GM19372 (cell line): ENCODE measurements around the gene ZNF175.
A peak's percentile ranks its signal among the peaks of the same experiment; 100 is the strongest.

Experiments used
- ATAC-seq: cut with Tn5 transposase; IDR thresholded peaks from one replicate; pipeline ENCODE4 v1.9.1; 2021; ENCODE audit warnings: mild to moderate bottlenecking, low read depth, moderate library complexity; ENCODE audit not compliant: unreplicated experiment

ZNF175 gene

GRCh38 chr19:51570962-51571575 is at the start of gene ZNF175:
TSS of gene ZNF175 (plus strand) at chr19:51571283. CDS start at chr19:51573330, 2,047 bp downstream.
- ATAC-seq, result peak; percentile 87

DNA sequence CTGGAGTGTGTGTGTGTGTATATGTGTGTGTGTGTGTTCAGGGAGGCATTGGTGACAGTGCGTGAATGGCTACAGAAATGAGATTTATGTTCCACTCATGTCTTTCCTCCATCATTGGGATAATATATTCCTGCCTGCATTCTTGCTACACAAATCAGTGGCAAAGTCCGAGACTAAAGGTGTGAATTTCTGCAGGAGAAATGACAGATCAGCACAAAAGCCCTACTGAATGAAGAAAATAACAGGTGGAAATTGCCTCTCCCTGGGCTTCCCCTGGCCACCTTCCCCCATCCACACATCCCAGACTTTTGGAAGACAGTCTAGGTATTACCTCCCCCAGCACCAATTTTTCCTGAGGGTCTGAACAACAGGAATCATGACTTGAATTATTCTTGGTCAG is 49.7 kb upstream of the ZNF175 start:
- ATAC-seq, result no peak

DNA sequence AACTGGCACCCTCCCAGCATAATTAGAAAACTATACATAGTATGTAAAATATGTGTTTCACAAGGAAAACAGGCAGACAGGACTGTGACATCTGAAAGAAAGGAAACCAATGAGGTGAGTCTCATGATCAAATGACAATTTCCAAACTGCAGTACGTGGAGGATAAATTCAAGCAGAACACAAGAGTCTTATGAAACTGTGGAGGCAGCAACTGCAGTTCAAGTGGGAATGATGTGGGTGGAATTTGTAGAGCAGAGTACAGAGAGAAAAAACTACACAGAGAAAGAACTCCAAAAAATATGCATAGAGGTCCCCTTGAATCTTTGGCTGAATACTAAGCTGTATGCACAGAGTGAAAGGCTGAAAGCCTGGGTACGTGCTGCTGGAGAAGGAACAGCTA is 49.3 kb upstream of the ZNF175 start:
- no peak for ATAC-seq

DNA sequence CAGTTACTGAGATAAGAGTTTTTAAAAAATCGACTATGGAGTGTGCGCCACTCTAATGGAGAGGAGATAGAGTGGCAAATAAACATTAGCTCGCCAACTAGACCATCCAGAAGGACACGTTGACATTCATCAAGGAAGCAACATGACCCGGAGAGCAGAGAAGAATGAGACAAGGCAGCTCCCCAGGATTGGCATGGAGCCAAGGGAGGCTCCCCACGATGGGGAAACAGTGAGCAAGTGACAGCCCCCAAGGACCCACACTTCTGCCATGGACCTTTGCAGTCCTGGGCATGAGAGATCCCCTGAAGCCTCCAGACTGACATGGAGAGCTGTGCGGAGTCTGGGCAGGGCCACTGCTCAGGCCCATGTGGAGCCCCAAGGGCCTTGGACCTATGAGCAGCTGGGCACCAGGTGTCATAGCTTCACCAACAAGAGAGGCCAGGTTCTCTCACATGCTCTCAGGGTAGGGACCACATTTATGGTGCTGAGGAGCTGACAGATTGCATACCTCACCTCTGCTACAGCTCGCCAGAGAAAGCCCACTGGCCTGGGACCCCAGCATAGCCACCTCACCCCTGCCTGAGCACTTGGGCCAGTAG is 46.3 kb upstream of the ZNF175 start:
- no peak for ATAC-seq

GRCh38 chr19:51525651-51526050 is 45.4 kb upstream of the ZNF175 start:
- no peak for ATAC-seq

GRCh38 chr19:51529301-51529700 is 41.8 kb upstream of the ZNF175 start:
- ATAC-seq, result no peak

DNA sequence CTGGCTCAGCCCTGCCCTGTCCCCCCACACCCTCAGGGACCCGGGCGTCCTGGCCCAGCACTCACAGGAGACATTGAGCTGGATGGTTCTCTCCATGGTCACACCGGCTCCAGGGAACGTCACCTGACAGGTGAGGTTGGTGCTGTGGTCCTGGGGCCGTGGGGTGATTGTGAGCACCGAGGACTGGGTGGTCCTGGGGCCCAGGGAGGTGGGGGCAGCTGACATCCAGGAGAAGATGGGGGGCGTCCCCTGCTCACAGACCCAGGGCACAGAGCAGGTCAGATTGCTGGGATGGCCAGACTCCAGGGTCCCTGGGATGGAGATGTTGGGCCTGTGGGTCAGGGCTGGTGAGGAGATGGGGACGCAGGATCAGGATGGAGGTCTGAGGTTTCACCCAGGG is 40.5 kb upstream of the ZNF175 start:
- ATAC-seq, result no peak

DNA sequence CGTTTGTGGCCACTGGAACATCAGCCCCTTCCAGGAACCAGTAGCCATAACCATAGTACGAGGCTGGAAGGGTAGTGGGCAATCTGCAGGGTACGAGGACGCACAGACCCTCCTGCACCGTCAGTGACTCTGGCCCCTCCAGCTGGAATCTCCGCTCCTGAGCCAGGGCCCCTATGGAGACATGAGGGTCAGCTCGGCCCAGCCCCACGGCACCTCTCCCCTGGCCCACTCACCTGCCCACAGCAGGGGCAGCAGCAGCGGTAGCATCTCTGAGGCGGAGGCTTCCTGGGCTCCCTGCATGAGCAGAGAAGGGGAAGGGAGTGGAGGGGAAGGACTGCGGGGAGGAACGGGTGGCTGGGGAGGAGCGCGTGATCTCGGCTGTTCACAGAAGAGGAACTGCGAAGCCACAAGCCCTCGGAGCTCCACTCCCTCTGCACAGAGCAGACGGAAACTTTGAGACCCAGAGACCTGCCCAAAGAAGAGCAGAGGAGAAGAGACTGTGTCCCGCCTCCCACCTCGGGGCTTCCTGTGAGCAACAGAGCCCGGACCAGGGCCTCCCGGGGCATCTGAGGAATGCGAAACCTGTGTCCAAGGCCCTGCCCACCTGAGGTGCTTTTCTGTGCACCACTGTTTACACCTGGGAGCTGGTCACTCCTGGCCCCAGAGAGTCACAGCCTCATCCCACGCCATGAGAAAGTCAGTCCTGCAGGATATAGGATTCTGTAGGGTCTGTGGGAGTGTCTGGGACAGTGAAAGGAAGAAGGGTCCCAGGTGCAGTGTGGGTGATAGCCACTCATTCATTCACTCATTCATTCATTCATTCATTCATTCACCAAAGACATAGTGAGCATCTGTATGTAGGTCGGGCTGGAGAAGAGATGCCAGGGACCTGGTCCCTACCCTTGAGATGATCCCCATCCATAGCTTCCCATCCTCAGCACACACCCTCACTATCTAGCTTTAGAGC is 39.5 kb upstream of the ZNF175 start, which contains the start of gene SIGLEC6:
SIGLEC6 (minus strand) TSS at position 322 of the 967 bp plus-strand sequence; CDS start at position 300, 22 bp downstream.
- ATAC-seq, result peak; percentile 88

- ATAC-seq, result no peak
Measured at GRCh38 chr19:51535535-51535934, 35.5 kb upstream of the ZNF175 start.

- ATAC-seq, result no peak
Measured at GRCh38 chr19:51539821-51540366, 31.2 kb upstream of the ZNF175 start.

DNA sequence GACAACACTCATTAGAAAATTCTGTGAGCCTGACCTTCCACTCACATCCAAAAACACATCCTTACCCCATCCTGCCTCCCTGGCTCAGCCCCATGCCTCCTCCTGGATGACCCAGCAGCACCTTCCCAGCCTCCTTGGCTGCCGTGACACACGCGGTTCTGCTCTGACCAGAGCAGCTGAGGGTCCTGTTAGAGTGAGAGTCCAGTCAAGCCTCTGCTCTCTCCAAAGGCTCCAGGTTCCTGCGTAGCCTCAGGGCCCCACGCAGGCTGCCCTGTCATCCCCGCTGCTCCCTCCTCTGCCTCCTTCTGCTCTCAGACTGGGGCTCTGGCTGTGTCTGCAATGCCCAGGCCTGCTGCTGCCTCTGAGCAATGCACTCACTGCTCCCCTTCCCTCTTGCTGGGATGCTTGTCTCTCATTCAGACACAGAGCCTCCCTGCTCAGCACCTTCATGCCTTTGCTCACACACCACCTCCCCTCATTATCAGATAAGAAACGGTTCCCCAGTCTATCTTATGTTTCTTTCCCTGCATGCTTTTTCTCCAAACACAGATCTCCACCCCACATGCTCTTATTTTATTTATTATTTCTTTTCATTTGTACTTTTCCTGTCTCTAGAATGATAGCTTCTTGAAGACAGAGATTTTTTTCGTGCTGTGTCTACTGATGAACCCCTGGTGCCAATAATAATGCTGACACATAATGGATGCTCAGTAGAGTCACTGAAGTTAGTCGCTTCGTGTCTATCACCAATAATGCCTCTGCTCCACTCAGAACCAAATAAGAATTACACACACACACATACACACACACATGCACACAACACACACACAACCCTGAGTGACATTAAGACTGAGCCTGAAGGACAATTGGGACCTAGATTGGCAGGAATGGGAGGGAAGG is 29.4 kb upstream of the ZNF175 start:
- no peak for ATAC-seq

GRCh38 chr19:51542699-51543098 is 28.4 kb upstream of the ZNF175 start:
- no peak for ATAC-seq

- ATAC-seq, result no peak
Measured at GRCh38 chr19:51544038-51544437, 27.0 kb upstream of the ZNF175 start.

- ATAC-seq, result no peak
Measured at GRCh38 chr19:51546107-51546649, 24.9 kb upstream of the ZNF175 start.

DNA sequence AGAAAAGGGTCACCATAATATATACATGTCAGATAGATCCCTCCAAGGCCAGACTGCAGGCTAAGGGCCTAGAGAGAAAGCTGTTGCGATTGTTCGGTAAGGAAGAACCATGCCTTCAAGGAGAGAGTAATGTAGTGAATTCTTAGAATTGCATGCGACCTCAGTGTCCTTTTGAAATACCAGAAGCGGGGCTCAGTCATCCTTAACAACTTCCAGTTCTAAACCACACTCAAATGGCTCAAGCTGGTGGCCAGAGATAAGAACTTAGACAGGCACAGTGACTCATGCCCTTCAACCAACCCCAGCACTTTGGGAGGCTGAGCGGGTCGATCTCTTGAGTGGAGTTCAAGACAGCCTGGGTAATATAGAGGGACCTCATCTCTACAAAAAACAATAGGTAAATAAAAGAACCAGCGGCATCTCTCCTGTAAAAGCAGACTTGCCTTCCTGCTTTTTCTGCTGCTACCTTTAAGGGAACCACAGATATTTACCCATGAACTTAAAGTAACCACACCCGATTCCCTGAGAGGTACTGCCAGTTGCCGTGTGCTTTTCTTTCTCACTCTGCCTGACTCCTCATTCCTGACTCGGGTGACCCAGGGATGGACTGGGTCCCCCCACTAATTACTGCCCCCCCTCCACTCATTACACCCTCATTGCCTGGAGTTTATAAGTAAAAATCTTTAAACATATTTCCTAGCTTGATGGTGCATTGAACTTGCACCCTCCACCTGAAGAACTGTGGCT is 24.3 kb upstream of the ZNF175 start:
- no peak for ATAC-seq

DNA sequence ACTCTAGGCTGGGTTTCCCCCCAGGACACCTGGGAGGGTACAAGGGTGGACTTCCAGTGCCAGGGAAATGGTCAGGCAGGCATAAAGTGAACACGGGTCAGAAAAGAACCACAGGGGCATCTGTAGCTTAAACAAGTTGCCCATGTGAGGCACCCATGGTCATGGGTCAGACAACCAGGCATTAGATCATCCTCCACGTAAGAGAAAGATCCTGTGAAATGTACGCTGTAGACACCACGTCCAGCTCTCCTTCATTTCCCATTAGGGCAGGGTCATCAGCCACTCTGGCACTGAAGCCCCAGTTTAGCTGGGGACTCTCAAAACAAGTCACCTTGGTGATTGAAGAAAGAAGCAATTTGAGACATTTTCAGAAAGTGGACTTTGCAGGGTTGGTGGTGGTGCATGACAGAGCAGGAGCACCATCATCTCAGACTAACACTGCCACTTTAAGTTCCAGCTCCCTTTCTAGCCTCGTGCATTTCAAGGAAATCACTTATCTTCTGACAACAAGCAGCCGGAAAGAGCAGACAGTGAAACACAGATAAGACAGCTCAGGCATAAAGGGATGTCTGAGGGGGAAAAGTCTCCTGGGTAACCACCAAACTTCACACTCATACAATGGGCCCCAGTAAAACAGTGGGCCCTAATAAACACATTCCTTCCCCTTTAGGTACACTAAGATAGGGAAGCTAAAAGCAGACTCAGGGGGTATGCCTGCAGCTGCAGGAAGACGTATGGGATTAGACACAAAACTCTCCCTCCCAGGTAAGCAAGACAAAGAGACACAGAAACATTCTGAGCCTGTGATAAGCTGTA is 23.5 kb upstream of the ZNF175 start:
- ATAC-seq, result no peak

DNA sequence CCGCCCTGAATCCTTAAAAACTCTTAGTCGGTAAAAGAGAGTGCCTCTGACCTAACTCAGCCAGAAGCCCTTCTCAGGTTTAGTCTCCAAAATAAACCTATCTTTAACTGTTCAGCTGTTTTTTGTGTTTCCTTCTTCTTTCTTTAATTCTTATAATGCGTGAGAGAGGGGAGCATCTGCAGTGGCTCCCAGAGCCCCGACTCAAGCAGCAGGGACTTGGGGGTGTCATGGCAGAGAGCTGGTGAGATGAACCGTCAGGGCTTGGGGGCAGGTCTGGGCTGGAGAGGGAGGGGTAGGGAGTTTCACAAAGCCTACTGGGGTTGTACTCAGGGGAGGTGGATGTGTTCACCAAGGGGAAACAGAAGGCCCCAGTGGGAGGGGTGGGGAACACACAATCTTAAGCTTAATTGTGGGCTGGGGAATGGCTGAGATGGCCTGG is 22.9 kb upstream of the ZNF175 start:
- ATAC-seq, result no peak

GRCh38 chr19:51548891-51549305 is 22.2 kb upstream of the ZNF175 start:
- no peak for ATAC-seq
